Measurements from ENCODE around the gene CXCL17.
A peak's percentile ranks its signal among the peaks of the same experiment; 100 is the strongest.
"Not testable (repeated sequence)": the region's sequence is repeated elsewhere in the genome, so short reads cannot be mapped to it uniquely, and the experiment has no call there.

Gene CXCL17

GRCh38 chr19:42461700-42462324, 19.1 kb upstream of the CXCL17 start:
- Histone ChIP-seq H3K27me3 (no peaks in the 10 kb centered on the region), H3K27ac (no peak overlapping the region), H3K4me3 (ENCODE audit: low read depth in 1 of 2, low read length in 1 of 2) (no peak overlapping the region), H3K9me3 (no peaks in the 10 kb centered on the region), H3K4me1 (ENCODE audit: control insufficient read depth in 1 of 2, insufficient read depth in 1 of 2, low read depth in 1 of 2, low read length in 1 of 2) (peaks cover 19 to 34% of the 10 kb centered on the region in 2 experiments), H3K36me3 (no peaks in the 10 kb centered on the region)
- no peak for TF ChIP-seq CTCF (IDR thresholded peaks at IDR 0.05)

GRCh38 chr19:42461231-42461630, 18.5 kb upstream of the CXCL17 start:
- not testable (repeated sequence) for H3K36me3 ChIP-seq

GRCh38 chr19:42459926-42460325, 17.2 kb upstream of the CXCL17 start:
- TF ChIP-seq CTCF (IDR thresholded peaks at IDR 0.05), result no peak
- no peak overlapping the region for H3K4me3 ChIP-seq (ENCODE audit: low read depth in 1 of 2, low read length in 1 of 2)
- peaks cover 24 to 42% of the 10 kb centered on the region in 2 experiments for H3K4me1 ChIP-seq (ENCODE audit: control insufficient read depth in 1 of 2, insufficient read depth in 1 of 2, low read depth in 1 of 2, low read length in 1 of 2)
- no peaks in the 10 kb centered on the region for H3K36me3 ChIP-seq
- H3K9me3 ChIP-seq, result no peaks in the 10 kb centered on the region
- no peak overlapping the region for H3K27ac ChIP-seq
- no peaks in the 10 kb centered on the region for H3K27me3 ChIP-seq

More at GRCh38 chr19:42461231-42461630, 18.5 kb upstream of the CXCL17 start:
- H3K27me3 ChIP-seq; H3K27ac ChIP-seq; H3K4me3 ChIP-seq (ENCODE audit: low read depth in 1 of 2, low read length in 1 of 2); H3K9me3 ChIP-seq: not testable (repeated sequence)
- H3K4me1 ChIP-seq (ENCODE audit: control insufficient read depth in 1 of 2, insufficient read depth in 1 of 2, low read depth in 1 of 2, low read length in 1 of 2), result peaks cover 17 to 34% of the 10 kb centered on the region in 2 experiments

GRCh38 chr19:42455621-42456081, 12.9 kb upstream of the CXCL17 start:
- Histone ChIP-seq H3K9me3 (no peaks in the 10 kb centered on the region), H3K27me3 (no peaks in the 10 kb centered on the region), H3K4me3 (ENCODE audit: low read depth in 1 of 2, low read length in 1 of 2) (peak overlapping the region; percentile 3 to 26), H3K27ac (peak overlapping the region; percentile 68), H3K4me1 (ENCODE audit: control insufficient read depth in 1 of 2, insufficient read depth in 1 of 2, low read depth in 1 of 2, low read length in 1 of 2) (peaks cover 66 to 73% of the 10 kb centered on the region in 2 experiments), H3K36me3 (no peaks in the 10 kb centered on the region)
- no peak for TF ChIP-seq CTCF (IDR thresholded peaks at IDR 0.05)

GRCh38 chr19:42455086-42455485, 12.3 kb upstream of the CXCL17 start:
- Histone ChIP-seq H3K4me1 (ENCODE audit: control insufficient read depth in 1 of 2, insufficient read depth in 1 of 2, low read depth in 1 of 2, low read length in 1 of 2) (peaks cover 66 to 74% of the 10 kb centered on the region in 2 experiments), H3K27ac (peak overlapping the region; percentile 68), H3K9me3 (no peaks in the 10 kb centered on the region), H3K27me3 (no peaks in the 10 kb centered on the region), H3K36me3 (no peaks in the 10 kb centered on the region), H3K4me3 (ENCODE audit: low read depth in 1 of 2, low read length in 1 of 2) (peak overlapping the region; percentile 3 to 26)
- no peak for TF ChIP-seq CTCF (IDR thresholded peaks at IDR 0.05)

GRCh38 chr19:42452590-42452989, 9.8 kb upstream of the CXCL17 start:
- H3K4me3 ChIP-seq (ENCODE audit: low read depth in 1 of 2, low read length in 1 of 2), result peak overlapping the region; percentile 36 to 39
- H3K27me3 ChIP-seq, result no peaks in the 10 kb centered on the region
- H3K9me3 ChIP-seq, result no peaks in the 10 kb centered on the region
- TF ChIP-seq CTCF (IDR thresholded peaks at IDR 0.05), result no peak
- H3K4me1 ChIP-seq (ENCODE audit: control insufficient read depth in 1 of 2, insufficient read depth in 1 of 2, low read depth in 1 of 2, low read length in 1 of 2), result peaks cover 76 to 77% of the 10 kb centered on the region in 2 experiments
- no peaks in the 10 kb centered on the region for H3K36me3 ChIP-seq
- H3K27ac ChIP-seq, result peak overlapping the region; percentile 75
